HepG2 (cell line): Measurements from ENCODE around the gene EPHA1. TPM values are rescaled to one million over a fixed set of nuclear protein-coding genes. Genes with fewer than 3 reads are reported as not detected.

ENCODE experiments used
- DMAP1 ChIP-seq: IDR thresholded peaks from 2 replicates; pipeline ENCODE4 v1.6.1; 2016
- EEA1 ChIP-seq: sonication (generic); formaldehyde crosslinking; IDR thresholded peaks from 2 replicates; pipeline ENCODE4 v1.5.1; 2020; ENCODE audit warnings: mild to moderate bottlenecking, missing genetic modification reagents, borderline replicate concordance
- HOXA5 ChIP-seq: sonication (generic); formaldehyde crosslinking; IDR thresholded peaks from 2 replicates; pipeline ENCODE4 v1.4.0; 2020; ENCODE audit warnings: missing genetic modification reagents
- KLF13 ChIP-seq: sonication (generic); formaldehyde crosslinking; IDR thresholded peaks from 2 replicates; pipeline ENCODE4 v1.4.0; 2020; ENCODE audit warnings: mild to moderate bottlenecking, missing genetic modification reagents
- PPARG ChIP-seq: conservative IDR thresholded peaks from 2 replicates; pipeline ENCODE4 v1.6.1; 2016; ENCODE audit warnings: missing biosample characterization, missing genetic modification reagents
- RAD21 ChIP-seq: fragments of 450-650 bp; formaldehyde crosslinking; IDR thresholded peaks from 2 replicates; pipeline ENCODE4 v1.5.0; 2020; ENCODE audit warnings: mild to moderate bottlenecking
- STAG1 ChIP-seq: sonication (generic); formaldehyde crosslinking; IDR thresholded peaks from 2 replicates; pipeline ENCODE4 v1.4.0; 2020; ENCODE audit warnings: missing genetic modification reagents
- TAF15 ChIP-seq: fragments of 200-400 bp; formaldehyde crosslinking; IDR thresholded peaks from one replicate; pipeline ENCODE4 v1.6.1; 2018; ENCODE audit warnings: mild to moderate bottlenecking, low read depth, low read length; ENCODE audit not compliant: poor library complexity, severe bottlenecking
- ZNF329 ChIP-seq: sonication (generic); formaldehyde crosslinking; IDR thresholded peaks from 2 replicates; pipeline ENCODE4 v1.9.0; 2021; ENCODE audit warnings: low read depth, mild to moderate bottlenecking, missing genetic modification reagents
- ZNF430 ChIP-seq: sonication (generic); formaldehyde crosslinking; IDR thresholded peaks from 2 replicates; pipeline ENCODE4 v1.9.0; 2021; ENCODE audit warnings: mild to moderate bottlenecking, missing genetic modification reagents
- ZNF747 ChIP-seq: sonication (generic); formaldehyde crosslinking; IDR thresholded peaks from 2 replicates; pipeline ENCODE4 v1.8.1; 2023; ENCODE audit warnings: missing genetic modification reagents, mild to moderate bottlenecking, borderline replicate concordance
- polyA plus RNA-seq, 8 experiments: library from polyadenylated mRNA; depleted of rRNA in 3 of 8; stranded (reverse) in 7 of 8; unstranded in 1 of 8; fragments of >200 nt; fragmentation: Illumina TruSeq in 4 of 8; extraction: Trizol in 4 of 8; gene quantifications; 2 replicates each; pipeline versions ENCODE4 v1.2.1 to v1.2.3, GENCODE V29; 2011 to 2016; ENCODE audit warnings: low read depth in 4 of 8, missing spikeins in 1 of 8, mixed read lengths in 1 of 8; ENCODE audit not compliant: insufficient read depth in 1 of 8
- total RNA-seq, 5 experiments: library from RNA; depleted of rRNA; stranded (reverse); fragments of >200 nt; fragmentation: Illumina TruSeq; extraction: Trizol; gene quantifications; 2 replicates each; pipeline ENCODE4 v1.2.3, GENCODE V29; 2016; ENCODE audit warnings: low read depth in 1 of 5
- TF ChIP-seq, protein P1 (sequence below): sonication (generic); formaldehyde crosslinking; IDR thresholded peaks from 2 replicates; pipeline ENCODE4 v1.4.0; 2020; ENCODE audit warnings: missing genetic modification reagents, borderline replicate concordance
- TF ChIP-seq, protein P2 (sequence below): sonication (generic); formaldehyde crosslinking; IDR thresholded peaks from 2 replicates; pipeline ENCODE4 v1.4.0; 2020; ENCODE audit warnings: missing genetic modification reagents, low read depth, mild to moderate bottlenecking, borderline replicate concordance
- TF ChIP-seq, protein P3 (sequence below): IDR thresholded peaks from 2 replicates; pipeline ENCODE4 v1.6.1; 2012; ENCODE audit warnings: low read depth, low read length, improper control_type of control experiment
- TF ChIP-seq, protein P4 (sequence below): sonication (generic); formaldehyde crosslinking; IDR thresholded peaks from 2 replicates; pipeline ENCODE4 v1.5.1; 2020; ENCODE audit warnings: missing genetic modification reagents, mild to moderate bottlenecking, borderline replicate concordance
- TF ChIP-seq, protein P5 (sequence below): sonication (generic); formaldehyde crosslinking; conservative IDR thresholded peaks from 2 replicates; pipeline ENCODE4 v1.8.1; 2023; ENCODE audit warnings: missing genetic modification reagents
- TF ChIP-seq, protein P6 (sequence below): sonication (generic); formaldehyde crosslinking; IDR thresholded peaks from 2 replicates; pipeline ENCODE4 v1.5.0; 2020; ENCODE audit warnings: mild to moderate bottlenecking, missing genetic modification reagents, moderate library complexity

EPHA1 gene
- total and polyA plus RNA-seq, 2 of the 13 experiments (the other 11 are each of a cell fraction or from before 2014, with no cell fraction given), result 4.6 to 17.1 TPM

DNA sequence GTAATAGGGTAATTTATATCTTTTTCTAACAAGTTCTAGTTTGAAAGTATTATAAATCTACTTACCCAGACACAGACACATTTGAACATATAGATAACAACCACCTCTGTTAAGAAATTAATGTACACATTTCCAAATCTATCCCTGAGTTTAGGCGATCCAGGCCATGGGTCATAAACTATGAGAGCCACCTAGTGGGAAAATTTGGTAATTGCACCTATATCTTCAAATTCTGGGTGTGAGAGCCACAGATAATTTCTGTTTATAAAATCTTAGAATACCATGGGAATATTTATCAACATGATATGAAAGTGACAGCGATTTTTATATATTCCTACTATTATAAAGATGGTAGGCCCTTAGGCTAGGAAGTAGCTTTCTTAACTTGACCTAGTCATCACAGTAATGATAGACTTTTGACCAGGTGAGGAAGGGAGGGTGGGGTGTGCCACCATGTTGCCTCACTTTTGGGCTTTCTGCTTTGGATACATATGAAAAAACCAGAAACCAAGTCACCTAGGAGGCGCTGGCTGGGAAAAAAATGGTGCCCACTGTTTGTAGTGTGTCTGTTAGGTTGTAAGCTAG, 8.0 kb upstream of the EPHA1 start (continued):
- TF ChIP-seq, protein P1, sequence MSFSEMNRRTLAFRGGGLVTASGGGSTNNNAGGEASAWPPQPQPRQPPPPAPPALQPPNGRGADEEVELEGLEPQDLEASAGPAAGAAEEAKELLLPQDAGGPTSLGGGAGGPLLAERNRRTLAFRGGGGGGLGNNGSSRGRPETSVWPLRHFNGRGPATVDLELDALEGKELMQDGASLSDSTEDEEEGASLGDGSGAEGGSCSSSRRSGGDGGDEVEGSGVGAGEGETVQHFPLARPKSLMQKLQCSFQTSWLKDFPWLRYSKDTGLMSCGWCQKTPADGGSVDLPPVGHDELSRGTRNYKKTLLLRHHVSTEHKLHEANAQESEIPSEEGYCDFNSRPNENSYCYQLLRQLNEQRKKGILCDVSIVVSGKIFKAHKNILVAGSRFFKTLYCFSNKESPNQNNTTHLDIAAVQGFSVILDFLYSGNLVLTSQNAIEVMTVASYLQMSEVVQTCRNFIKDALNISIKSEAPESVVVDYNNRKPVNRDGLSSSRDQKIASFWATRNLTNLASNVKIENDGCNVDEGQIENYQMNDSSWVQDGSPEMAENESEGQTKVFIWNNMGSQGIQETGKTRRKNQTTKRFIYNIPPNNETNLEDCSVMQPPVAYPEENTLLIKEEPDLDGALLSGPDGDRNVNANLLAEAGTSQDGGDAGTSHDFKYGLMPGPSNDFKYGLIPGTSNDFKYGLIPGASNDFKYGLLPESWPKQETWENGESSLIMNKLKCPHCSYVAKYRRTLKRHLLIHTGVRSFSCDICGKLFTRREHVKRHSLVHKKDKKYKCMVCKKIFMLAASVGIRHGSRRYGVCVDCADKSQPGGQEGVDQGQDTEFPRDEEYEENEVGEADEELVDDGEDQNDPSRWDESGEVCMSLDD (CRISPR knock-in tag), result no peak
- TF ChIP-seq ZNF747 (CRISPR knock-in tag) (no peak), HOXA5 (CRISPR knock-in tag) (no peak), DMAP1 (CRISPR knock-in tag) (no peak), KLF13 (CRISPR knock-in tag) (no peak), ZNF430 (CRISPR knock-in tag) (no peak), PPARG (peak; percentile 76), RAD21 (CRISPR knock-in tag) (peak; percentile 53; the same call in 1 of the 2 replicates), TAF15 (no peak), STAG1 (CRISPR knock-in tag) (peak; percentile 81), ZNF329 (no peak), EEA1 (CRISPR knock-in tag) (no peak)
- TF ChIP-seq, protein P2, sequence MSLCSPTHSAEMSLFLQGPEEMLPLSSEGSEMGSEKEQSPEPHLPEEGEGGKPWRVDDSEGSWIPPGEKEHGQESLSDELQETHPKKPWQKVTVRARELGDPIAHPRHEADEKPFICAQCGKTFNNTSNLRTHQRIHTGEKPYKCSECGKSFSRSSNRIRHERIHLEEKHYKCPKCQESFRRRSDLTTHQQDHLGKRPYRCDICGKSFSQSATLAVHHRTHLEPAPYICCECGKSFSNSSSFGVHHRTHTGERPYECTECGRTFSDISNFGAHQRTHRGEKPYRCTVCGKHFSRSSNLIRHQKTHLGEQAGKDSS (CRISPR knock-in tag), result no peak
- TF ChIP-seq, protein P3, sequence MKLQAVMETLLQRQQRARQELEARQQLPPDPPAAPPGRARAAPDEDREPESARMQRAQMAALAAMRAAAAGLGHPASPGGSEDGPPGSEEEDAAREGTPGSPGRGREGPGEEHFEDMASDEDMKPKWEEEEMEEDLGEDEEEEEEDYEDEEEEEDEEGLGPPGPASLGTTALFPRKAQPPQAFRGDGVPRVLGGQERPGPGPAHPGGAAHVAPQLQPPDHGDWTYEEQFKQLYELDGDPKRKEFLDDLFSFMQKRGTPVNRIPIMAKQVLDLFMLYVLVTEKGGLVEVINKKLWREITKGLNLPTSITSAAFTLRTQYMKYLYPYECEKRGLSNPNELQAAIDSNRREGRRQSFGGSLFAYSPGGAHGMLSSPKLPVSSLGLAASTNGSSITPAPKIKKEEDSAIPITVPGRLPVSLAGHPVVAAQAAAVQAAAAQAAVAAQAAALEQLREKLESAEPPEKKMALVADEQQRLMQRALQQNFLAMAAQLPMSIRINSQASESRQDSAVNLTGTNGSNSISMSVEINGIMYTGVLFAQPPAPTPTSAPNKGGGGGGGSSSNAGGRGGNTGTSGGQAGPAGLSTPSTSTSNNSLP, result peak; percentile 50; the same call in 1 of the 2 replicates
- TF ChIP-seq, protein P4, sequence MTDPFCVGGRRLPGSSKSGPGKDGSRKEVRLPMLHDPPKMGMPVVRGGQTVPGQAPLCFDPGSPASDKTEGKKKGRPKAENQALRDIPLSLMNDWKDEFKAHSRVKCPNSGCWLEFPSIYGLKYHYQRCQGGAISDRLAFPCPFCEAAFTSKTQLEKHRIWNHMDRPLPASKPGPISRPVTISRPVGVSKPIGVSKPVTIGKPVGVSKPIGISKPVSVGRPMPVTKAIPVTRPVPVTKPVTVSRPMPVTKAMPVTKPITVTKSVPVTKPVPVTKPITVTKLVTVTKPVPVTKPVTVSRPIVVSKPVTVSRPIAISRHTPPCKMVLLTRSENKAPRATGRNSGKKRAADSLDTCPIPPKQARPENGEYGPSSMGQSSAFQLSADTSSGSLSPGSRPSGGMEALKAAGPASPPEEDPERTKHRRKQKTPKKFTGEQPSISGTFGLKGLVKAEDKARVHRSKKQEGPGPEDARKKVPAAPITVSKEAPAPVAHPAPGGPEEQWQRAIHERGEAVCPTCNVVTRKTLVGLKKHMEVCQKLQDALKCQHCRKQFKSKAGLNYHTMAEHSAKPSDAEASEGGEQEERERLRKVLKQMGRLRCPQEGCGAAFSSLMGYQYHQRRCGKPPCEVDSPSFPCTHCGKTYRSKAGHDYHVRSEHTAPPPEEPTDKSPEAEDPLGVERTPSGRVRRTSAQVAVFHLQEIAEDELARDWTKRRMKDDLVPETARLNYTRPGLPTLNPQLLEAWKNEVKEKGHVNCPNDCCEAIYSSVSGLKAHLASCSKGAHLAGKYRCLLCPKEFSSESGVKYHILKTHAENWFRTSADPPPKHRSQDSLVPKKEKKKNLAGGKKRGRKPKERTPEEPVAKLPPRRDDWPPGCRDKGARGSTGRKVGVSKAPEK (CRISPR knock-in tag), result no peak
- TF ChIP-seq, protein P5, sequence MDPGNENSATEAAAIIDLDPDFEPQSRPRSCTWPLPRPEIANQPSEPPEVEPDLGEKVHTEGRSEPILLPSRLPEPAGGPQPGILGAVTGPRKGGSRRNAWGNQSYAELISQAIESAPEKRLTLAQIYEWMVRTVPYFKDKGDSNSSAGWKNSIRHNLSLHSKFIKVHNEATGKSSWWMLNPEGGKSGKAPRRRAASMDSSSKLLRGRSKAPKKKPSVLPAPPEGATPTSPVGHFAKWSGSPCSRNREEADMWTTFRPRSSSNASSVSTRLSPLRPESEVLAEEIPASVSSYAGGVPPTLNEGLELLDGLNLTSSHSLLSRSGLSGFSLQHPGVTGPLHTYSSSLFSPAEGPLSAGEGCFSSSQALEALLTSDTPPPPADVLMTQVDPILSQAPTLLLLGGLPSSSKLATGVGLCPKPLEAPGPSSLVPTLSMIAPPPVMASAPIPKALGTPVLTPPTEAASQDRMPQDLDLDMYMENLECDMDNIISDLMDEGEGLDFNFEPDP (CRISPR knock-in tag), result no peak
- TF ChIP-seq, protein P6, sequence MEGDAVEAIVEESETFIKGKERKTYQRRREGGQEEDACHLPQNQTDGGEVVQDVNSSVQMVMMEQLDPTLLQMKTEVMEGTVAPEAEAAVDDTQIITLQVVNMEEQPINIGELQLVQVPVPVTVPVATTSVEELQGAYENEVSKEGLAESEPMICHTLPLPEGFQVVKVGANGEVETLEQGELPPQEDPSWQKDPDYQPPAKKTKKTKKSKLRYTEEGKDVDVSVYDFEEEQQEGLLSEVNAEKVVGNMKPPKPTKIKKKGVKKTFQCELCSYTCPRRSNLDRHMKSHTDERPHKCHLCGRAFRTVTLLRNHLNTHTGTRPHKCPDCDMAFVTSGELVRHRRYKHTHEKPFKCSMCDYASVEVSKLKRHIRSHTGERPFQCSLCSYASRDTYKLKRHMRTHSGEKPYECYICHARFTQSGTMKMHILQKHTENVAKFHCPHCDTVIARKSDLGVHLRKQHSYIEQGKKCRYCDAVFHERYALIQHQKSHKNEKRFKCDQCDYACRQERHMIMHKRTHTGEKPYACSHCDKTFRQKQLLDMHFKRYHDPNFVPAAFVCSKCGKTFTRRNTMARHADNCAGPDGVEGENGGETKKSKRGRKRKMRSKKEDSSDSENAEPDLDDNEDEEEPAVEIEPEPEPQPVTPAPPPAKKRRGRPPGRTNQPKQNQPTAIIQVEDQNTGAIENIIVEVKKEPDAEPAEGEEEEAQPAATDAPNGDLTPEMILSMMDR (CRISPR knock-in tag), result peak; percentile 69
